ENCODE data around the gene TBC1D22A. TPM values are rescaled to one million over a fixed set of nuclear protein-coding genes. Genes with fewer than 3 reads are reported as not detected.

TBC1D22A gene
- total RNA-seq, 4 donors from 2014 or later: 10.8 to 32.2 (median 22.3) TPM

DNA sequence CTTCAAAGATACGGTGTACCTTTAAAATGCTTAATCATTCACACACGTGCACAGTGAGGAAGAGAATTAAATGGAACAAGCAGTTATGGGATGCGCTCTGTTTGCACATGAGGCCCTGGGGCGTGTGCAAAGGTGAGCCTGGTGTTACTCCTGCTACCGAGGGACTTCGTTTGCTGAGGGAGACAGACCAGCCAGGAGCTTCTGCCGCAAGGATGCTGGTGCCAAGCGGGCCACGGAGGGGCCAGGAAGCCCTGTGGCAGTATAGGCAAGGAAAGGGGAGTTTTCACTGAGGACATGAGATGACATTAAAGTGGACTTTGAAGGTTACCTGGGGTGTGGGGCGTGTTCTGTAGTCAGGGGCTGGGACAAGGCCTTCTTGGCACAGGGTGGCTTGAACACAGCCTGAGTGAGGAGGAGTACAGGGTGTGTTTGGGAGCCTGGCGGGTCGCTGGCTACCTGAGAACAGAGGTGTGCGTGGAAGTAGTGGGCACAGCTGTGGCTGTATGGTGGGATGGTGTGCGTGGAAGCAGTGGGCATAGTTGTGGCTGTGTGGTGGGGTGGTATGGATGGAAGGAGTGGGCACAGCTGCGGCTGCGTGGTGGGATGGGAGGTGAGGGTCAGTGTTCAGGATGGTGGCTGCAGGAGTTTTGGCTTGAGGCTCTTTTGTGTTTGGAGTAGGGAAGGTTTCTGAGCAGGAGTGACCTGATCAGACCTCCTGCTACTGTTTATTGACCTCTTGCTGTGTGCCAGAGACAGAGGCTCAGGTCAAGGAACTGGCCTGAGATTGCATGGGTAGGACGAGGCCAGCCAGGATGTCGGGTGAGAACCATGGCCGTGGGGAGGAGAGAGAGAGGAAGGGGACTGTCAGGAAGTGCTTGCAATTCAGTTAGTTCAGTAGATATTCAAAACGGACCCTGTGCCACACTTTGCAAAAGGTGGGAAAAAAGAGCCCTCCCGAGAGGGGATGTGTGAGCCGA lies 13.7 kb downstream of the TBC1D22A start:
- TF ChIP-seq, protein P1, sequence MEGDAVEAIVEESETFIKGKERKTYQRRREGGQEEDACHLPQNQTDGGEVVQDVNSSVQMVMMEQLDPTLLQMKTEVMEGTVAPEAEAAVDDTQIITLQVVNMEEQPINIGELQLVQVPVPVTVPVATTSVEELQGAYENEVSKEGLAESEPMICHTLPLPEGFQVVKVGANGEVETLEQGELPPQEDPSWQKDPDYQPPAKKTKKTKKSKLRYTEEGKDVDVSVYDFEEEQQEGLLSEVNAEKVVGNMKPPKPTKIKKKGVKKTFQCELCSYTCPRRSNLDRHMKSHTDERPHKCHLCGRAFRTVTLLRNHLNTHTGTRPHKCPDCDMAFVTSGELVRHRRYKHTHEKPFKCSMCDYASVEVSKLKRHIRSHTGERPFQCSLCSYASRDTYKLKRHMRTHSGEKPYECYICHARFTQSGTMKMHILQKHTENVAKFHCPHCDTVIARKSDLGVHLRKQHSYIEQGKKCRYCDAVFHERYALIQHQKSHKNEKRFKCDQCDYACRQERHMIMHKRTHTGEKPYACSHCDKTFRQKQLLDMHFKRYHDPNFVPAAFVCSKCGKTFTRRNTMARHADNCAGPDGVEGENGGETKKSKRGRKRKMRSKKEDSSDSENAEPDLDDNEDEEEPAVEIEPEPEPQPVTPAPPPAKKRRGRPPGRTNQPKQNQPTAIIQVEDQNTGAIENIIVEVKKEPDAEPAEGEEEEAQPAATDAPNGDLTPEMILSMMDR (IDR thresholded peaks at IDR 0.05; ENCODE audit: low read depth): no peak

DNA sequence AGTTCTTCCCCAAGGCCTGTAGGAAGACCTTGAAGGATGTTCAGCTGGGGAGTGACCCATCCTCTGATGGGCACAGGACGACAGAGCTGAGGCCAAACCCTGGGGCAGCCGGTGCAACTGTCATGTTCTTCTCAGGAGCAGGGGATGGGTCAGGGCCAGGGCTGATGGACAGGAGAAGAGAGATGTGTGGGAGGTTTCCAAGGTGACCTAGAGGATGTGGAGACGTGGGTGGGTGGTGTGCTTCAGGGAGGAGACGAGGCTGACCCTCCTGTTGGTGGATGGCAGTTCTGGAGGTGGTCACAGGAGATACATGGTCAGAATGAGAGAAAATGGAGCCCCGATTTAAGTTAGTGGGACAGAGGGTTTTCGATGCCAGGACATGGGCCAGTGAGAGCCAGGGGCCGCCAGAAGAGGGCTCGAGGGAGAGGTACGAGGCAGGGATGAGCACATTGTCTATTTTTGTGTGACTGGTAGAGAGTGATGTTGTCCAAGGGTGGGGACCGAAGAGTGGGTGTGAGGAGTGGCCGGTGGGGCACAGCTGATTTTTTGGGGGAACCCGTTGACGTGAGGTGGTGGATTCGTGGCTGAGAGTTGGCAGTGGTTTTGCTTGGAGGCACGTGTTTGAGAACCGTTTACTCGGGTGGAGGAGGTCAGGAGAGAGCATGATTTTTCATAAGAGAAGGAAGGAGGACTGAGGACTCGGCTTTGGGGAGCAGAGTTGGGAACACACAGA lies 14.6 kb downstream of the TBC1D22A start:
- TF ChIP-seq, protein P1 (IDR thresholded peaks at IDR 0.05; ENCODE audit: low read depth): no peak

DNA sequence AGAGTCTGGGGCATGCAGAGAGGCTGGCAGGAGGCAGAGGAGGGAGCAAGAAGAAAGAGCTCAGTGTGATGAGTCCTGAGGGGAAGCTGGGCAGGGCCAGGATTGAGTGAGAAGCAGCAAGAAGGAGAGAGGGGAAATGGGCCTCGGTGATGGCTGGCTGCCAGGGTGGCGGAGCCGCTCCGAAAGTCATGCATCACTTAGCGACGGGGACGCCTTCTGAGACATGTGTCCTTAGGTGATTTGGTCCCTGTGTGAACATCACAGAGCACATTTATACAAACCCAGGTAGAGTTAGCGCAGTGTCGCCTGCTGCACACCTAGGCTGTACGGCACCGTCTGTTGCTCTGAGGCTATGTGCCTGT lies 15.1 kb downstream of the TBC1D22A start:
- TF ChIP-seq, protein P1 (IDR thresholded peaks at IDR 0.05; ENCODE audit: low read depth): no peak

DNA sequence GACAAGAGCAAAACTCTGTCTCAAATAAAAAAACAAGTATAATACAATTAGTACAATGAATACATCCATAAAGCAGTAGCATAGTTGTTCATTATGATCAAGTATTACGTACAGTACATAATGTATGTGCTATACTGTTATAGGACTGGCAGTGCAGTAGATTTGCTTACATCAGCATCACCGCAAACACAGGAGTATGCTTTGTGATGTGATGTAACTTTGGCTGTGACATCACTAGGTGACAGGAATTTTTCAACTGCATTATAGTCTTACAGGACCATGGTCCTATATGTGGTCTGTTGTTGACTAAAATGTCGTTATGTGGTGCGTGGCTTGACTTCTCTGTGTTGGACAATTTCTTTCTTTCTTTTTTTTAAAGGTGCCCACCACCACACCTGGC lies 16.6 kb downstream of the TBC1D22A start:
- TF ChIP-seq, protein P1 (IDR thresholded peaks at IDR 0.05; ENCODE audit: low read depth): no peak

DNA sequence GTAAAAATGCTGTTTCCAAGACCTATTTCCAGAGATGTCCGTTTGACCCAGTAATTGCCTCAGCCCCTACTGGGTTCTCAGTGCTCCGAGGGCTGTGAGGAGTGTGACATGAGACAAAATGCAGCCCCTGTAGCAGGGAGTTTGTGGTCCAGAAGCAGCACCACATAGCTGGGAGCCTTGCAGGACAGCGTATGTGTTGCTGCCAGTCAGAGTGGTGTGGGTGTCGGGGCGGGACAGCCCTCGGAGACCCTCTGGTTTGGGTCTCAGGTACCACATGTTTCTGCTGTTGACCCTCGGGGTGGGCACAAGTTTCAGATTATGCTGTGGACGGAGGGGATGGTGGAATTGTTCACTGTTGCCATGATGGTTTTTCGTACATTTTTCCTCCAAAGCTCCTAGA lies 17.2 kb downstream of the TBC1D22A start:
- TF ChIP-seq, protein P1 (IDR thresholded peaks at IDR 0.05; ENCODE audit: low read depth): no peak

DNA sequence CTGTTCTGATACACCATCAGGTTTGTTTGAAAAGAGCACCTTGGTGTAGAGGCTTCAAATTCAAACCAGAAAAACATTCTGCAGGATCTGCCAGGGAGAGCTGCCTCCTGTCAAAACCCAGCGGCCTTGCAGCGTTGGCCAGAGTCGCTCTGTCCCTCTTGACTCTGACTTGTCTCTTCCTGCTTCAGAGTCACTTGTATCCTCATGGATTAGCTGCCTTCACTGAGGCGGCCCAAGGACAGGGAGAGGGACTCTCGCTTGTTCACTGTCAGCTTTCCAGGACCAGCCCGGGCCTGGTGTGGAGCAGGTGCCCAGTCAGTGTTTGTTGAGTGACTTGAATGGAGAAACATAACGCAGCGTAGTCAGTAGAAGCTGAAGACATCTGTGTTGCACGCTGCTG lies 18.0 kb downstream of the TBC1D22A start:
- TF ChIP-seq, protein P1 (IDR thresholded peaks at IDR 0.05; ENCODE audit: low read depth): no peak

DNA sequence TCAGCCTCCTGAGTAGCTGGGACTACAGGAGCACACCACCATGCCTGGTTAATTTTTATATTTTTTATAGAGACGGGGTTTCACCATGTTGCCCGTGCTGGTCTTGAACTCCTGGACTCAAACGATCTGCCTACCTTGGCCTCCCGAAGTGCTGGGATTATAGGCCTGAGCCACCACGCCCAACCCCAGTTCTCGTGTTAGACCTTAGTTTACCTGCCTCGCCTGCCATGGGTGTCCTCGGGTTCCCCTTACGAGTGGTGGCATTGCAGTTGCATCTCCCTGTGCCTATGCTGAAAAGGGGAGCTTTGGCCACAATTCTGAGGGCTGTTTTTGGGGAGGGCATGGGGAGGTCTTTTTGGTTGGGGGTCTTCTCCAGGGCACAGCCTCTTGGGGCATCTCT lies 18.8 kb downstream of the TBC1D22A start:
- TF ChIP-seq, protein P1 (IDR thresholded peaks at IDR 0.05; ENCODE audit: low read depth): no peak
